GM18873 (cell line): ENCODE data around the gene DDX20.

Source experiments
- ATAC-seq: cut with Tn5 transposase; IDR thresholded peaks from one replicate; pipeline ENCODE4 v1.9.1; 2021; ENCODE audit warnings: mild to moderate bottlenecking, moderate library complexity, moderate number of reproducible peaks; ENCODE audit not compliant: unreplicated experiment, low FRiP score

Gene DDX20

GRCh38 chr1:111755331-111756123 lies at the start of gene DDX20:
Gene DDX20 (plus strand): TSS chr1:111755901. CDS start chr1:111755925, 24 bp downstream.
- peak; percentile 73 for ATAC-seq

GRCh38 chr1:111706921-111707320 lies 48.8 kb upstream of the DDX20 start:
- ATAC-seq = no peak

GRCh38 chr1:111707906-111708305 lies 47.8 kb upstream of the DDX20 start:
- no peak for ATAC-seq

DNA sequence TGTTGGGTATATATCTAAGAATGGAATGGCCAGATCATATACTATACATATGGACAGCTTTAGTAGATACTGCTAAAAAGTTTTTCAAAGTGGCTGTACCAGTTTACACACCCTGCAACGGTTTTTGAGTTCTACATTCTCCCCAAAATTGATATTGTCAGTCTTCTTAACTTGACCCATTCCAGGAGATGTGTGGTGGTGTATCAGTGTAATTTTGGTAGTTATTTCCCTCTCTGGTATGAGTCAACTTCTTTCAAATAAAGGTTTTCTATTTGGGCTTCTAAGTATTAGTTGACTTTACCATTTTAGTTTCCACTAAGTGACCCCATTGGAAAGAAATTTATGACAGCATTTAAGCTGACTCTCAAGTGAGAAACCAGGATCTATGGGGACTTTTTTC lies 45.7 kb upstream of the DDX20 start:
- no peak for ATAC-seq

DNA sequence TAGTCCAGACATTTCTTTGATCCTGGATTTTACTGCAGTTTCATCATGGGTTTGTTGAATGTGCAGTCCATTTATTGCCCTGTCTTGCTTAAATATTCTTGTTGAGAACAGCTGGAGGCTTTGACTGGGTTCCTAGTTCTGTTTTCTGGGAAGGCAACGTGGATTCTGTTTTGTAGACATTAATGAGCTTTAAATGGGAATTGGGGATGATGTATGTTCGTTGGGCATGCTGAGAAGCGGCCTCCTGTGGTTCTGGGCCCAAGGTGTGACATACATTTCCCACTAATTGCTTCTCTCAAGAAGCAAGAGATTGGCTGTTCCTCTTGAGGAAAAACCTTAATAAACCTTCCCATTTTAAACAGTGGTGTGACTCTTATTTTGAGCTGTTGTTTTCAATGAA lies 39.4 kb upstream of the DDX20 start:
- ATAC-seq = no peak

DNA sequence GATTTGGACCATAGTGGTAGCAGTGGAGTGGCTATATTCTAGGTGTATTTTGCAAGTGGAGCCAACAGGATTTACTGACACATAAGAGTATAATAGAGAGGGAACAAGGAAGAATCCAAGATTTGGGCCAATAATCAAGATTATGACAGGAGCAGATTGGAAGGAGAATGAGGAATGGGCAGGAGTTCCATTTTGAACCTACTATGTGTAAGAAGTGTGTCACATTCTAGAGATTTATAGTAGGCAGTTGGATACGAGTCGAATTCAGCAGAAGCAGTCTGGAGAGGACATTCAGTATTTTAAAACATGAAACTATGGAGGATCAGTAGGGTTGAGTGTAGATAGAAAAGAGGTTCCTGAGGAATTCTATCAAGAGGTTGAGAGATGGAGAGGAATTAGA lies 38.3 kb upstream of the DDX20 start:
- ATAC-seq = no peak

DNA sequence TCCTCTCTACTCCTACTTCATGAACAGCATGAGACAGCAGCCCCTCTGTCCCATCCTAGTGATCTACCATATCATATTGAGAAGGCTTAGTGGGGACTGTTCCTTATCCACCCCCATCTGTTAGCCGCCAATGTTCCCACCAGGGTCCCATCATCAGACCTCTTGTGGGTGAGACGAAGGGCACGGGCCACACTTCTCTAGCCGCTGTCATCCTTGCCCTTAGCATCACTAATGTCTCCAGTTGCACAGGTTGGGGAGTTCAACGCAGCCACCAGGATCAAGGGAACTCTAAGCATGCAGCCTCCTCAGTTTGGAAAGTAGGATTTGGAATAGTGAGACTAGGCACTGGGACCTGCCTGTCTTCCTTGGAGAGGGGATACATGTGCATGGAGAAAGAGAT lies 36.6 kb upstream of the DDX20 start:
- no peak for ATAC-seq

DNA sequence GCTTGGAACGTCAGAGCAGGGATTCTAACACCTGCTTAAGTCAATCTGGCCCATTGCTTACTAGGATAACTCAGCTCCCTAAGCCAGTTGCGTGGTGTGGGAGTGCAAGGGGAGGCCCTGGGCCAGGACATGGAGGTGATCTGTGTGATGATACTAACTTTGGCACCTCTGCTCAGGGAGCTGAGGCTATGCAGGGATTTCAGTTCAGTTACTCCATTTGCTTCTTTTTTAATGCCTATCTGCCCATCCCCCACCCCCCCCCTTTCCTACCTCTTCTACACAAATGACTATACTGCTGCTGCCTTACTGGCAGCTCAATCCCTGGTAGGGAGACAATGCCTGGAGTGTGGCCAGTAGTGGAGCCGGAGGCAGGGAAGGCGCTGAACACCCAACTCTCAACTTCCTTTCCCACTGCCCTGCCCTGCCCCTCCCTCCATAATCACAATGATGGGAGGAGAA lies 36.0 kb upstream of the DDX20 start:
- no peak for ATAC-seq

DNA sequence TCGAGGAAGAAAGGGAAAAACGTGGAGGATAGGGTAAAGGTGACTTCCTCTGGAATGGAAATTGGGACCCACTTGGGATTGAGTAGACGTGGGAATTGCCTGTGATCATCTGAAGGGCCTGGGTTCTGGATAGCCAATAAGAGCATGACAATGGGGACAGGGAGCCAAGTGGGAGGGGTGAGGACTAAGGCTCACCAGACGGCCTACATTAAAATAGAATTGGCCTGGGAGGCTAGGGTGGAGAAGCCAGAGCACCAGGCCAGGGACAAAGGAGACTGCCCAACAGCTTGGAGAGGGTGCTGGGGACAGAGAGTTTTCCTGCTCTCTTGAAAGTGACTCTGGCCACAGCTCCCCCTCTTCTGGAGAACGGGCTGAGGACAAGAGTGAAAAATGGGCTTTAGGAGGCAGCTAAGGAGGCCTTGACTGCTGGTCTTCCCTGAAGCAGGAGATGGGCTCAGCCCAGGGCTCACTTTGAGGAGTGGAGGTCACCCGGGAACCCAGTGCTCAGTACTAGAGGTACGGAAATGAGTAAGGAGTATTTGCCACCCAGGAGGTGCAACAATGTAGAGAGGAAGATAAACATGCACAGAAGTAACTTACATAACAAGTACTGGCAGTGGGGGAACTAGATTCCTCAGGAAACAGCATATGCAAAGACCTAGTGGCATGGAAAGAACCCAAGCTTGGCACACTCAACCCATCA lies 35.3 kb upstream of the DDX20 start:
- ATAC-seq = no peak

DNA sequence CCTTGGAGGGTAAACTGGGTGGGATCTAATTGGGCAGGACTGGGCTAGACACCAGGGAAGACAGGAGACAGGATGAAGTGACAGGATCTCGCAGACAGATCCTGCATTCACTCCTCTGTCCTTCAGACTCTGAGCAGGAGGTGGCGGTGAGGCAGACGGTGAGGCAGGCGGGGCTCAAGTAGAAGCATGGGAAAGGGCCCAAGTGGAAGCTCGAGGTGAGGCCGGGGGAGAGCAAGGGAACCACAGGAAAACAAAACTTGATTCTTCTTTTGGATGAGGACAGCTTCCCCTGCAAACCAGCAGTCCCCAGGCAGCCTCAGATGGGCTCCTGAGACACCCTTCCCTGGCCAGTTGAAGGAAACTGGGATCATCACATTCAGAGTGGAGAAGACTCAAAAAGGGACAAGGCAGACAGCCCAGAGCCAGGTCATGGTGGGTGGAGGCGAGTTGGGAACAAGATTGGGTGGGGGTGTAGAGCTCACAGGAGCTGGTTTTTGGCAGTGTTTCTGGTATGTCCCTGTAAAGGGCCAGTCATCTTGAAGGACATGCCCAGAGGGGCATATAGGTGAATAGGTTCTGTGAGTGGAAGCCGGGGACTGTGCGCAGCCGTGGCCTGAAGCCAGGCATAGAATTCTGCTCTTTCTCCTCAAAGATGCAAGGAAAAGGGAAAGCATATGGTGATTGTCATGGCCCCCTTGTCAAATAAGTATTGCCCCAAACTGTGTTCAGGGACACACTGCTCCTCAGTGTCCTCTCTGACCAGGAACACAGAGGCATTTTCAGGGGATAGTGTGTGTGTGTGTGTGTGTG lies 34.5 kb upstream of the DDX20 start:
- ATAC-seq = no peak

- ATAC-seq = no peak
These were observed 32.5 kb upstream of the DDX20 start for GRCh38 chr1:111723091-111723806.

- ATAC-seq = no peak
These were observed 31.8 kb upstream of the DDX20 start for GRCh38 chr1:111723871-111724270.

DNA sequence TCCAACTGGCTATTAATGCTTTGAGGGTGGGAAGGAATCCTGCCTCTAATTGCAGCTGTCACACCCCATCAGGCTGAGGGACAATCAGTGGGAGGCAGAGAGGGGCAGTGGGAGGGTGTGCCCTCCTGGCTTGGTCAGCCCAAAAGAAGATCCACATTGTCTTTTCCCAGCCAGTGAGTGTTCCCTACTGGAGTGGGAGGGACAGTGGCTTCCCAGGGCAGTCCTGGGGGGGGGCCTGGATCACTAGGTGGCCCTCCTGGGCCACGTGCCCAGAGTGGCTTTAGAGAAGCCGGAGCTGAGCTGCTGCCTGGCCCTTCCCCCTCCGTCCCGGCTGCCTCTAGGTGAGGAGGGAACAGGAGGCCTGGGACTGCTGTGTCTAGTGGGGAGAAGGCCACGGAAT lies 30.5 kb upstream of the DDX20 start:
- ATAC-seq = no peak

GRCh38 chr1:111727056-111727455 lies 28.6 kb upstream of the DDX20 start:
- no peak for ATAC-seq

GRCh38 chr1:111729271-111729921 lies 26.3 kb upstream of the DDX20 start:
- ATAC-seq = no peak

DNA sequence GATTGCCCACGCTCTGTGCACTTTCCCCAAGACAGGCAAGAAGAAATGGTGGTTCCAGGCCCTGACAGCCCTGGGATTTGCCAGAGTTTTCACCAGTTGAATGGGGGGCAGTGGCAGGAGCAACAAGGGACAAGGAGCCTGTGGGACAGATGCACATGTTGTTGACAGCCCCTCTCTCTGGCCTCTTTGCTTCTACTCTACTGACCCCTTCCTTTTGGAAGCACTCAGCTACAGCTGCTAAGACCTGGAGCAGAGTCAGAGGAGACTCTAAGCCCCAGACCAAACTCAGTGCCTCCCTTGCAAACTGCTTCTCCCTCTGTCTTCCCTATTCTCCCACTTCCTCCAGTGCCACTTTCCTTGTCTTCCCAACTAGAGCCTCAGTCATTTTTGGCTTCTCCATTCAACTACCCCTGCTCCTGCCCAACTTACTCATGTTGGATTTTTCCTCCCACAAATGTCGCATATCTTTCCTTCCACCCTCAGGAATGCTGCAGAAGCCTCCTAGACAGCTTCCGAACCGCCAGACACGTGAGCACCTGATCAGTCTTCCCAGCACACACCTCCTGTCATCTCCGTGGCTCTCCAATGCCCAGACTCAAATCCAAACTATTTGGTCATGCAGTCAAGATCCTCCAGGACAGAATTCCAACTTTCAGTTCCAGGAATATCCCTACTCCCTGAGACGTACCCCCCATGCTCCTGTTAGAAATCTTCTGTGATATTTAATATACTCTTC lies 25.6 kb upstream of the DDX20 start:
- ATAC-seq = no peak

DNA sequence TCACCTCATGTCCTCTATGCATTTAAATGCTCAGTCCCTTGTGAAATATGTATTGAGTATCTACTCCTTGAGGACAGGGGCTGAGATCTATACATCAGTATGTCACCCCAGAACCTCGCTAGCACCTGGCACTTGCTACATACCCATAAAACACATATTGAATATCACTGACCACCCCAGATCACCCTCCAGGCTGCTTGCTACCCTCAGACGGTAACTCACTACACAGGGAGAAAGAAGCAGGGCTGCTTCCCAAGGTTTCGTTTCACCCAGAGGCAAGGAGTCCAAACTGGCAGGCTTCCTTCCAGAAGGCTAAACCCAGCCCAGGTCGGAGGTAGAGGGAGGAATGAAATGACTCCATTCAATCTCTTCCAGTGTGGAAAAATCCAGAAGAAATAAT lies 25.0 kb upstream of the DDX20 start:
- no peak for ATAC-seq

DNA sequence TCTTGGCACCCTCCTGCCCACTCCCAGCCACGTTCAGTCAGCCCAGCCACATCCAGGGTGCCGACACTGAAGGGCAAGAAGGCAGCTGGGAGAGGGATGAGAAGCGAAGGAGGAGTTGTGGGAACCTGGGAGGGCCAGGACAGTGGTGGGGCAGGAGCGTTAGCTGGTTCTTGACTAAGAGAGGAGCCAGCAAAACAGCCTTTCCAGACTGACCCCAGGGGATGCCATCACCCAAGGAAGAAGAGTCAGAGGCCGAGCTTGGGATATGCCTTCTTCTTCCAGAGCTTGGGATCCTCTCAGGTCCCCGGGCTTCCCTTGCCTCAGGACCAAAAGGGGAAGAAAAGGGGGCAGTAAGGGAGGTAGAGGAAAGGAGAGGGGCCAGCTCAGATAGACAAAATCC lies 23.7 kb upstream of the DDX20 start:
- ATAC-seq = no peak

DNA sequence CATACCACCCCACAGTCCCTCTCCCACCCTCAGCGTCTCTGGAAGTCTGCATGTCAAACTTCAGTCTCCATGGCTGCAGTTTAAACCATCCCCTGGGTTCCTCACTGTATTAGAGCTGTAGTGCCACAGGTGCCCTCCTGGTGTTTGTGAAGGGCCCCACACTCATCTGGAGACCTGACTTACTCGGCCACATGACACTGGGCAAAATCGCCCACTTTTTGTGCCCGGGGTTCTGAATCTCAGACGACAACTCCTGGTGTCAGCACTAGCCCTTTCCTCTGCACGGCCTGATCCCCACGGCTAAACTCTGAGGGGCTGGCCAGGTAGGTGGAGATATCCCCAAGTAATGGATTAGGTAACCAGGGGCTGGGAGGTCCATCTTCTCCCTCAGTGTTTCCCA lies 23.0 kb upstream of the DDX20 start:
- ATAC-seq = no peak
